GM12891 (cell line): ENCODE data around the gene RAX.

Experiments
- PAX5 ChIP-seq: IDR thresholded peaks from 2 replicates; pipeline ENCODE4 v1.6.1; 2011; ENCODE audit warnings: low read length, moderate library complexity, mild to moderate bottlenecking; ENCODE audit not compliant: insufficient read depth, severe bottlenecking
- POLR2A ChIP-seq: IDR thresholded peaks from 2 replicates; pipeline ENCODE4 v1.6.1; 2011; ENCODE audit warnings: low read depth, low read length, control low read depth
- POLR2AphosphoS5 ChIP-seq: IDR thresholded peaks from 2 replicates; pipeline ENCODE4 v1.6.1; 2011; ENCODE audit warnings: low read depth, low read length, control low read depth
- POU2F2 ChIP-seq: IDR thresholded peaks from 2 replicates; pipeline ENCODE4 v1.6.1; 2011; ENCODE audit warnings: low read depth, mild to moderate bottlenecking, control low read depth, low read length, moderate library complexity
- SPI1 ChIP-seq: IDR thresholded peaks from 2 replicates; pipeline ENCODE4 v1.6.1; 2011; ENCODE audit warnings: low read depth, low read length, control low read depth
- TAF1 ChIP-seq: IDR thresholded peaks from 2 replicates; pipeline ENCODE4 v1.6.1; 2011; ENCODE audit warnings: low read depth, low read length, control low read depth

GRCh38 chr18:59266886-59267502, 6.3 kb downstream of the RAX start:
- no peak for TF ChIP-seq POLR2AphosphoS5
- TF ChIP-seq TAF1: no peak
- TF ChIP-seq SPI1: no peak
- TF ChIP-seq PAX5: no peak
- TF ChIP-seq POLR2A: no peak
- TF ChIP-seq POU2F2: no peak
